ELR (cell line): ENCODE results near the gene EEF1A2.

Experiments used
- DNase-seq: peaks from one replicate; pipeline ENCODE4 v3.0.0-alpha.2; 2015; ENCODE audit warnings: low read depth

Gene EEF1A2

DNA sequence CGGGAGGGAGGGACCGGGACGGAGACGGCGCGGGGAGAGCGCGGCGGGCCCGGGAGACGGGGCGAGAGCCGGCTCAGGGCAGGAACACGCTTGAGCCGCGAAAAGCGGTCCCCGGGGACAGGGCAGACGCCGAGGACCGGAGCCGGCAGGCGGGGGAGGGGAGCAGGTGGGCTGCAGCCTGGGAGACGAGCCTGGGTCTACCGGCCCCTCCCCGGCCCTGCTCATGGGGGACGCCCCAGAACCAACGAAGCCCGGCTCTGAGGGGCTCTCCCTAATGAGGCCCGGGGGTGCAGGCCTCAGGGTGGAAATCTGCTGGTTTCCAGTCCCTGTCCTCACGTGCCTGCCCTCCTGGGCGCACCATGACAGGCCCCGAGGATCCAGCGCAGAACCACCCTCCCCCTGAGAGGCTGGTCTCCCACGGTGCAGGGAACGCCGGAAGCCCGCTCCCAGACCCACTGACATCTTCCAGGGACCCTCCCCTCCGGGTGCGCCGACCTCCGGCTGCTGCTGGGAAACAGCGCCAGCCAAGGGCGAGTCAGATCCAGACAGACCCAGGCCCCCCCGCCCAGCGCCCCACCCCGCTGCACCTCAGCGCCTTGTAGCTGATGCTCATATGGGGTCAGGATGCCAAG lies 571 bp upstream of the EEF1A2 start:
- no peak for DNase-seq

DNA sequence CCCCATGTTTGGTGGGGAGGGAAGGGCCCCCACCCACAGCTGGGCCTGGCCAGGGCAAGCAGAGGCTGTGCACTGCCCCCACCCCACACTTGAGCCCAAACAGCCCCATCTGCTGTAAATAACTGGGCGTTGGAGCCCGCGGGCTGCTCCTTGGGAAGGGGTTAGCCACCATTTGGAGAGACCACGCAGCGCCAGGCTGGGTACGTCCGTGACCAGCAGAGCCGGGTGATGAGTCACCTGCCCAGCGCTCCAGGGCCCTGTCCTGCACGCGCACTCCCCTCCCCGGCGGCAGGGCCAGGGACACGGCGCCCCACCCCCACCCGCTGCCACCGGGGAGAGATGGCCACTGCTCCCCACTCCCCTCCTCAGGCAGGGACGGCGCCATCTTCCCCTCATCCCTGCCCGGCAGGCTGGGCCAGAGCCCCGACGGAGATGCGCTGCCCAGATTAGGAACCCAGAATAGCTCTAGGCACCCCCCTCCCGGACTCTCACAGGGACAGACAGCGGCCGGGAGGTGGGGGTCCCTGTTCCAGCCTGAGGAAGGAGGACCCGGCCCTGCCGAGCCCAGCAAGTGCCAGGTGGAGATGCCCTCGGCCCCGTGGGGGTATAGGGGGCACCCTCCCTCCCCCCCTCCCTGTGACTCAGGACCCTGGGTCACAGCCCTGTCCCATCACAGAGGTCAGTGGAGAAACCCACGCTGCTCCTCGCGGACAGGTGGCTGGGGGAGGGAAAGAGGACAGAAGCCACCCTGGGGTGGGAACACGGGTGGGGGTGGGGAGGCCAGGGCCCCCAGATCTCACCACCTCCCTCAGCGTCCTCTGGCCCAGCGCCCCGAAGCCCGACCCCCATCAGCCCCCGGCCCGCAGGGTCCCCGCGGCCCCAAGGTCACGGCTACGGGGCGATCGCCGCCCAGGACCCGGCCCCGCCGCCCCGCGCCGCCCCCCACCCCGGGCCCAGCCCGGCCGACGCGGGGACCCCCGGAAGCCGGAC lies 642 bp downstream of the EEF1A2 start:
- peak; percentile 71 for DNase-seq

DNA sequence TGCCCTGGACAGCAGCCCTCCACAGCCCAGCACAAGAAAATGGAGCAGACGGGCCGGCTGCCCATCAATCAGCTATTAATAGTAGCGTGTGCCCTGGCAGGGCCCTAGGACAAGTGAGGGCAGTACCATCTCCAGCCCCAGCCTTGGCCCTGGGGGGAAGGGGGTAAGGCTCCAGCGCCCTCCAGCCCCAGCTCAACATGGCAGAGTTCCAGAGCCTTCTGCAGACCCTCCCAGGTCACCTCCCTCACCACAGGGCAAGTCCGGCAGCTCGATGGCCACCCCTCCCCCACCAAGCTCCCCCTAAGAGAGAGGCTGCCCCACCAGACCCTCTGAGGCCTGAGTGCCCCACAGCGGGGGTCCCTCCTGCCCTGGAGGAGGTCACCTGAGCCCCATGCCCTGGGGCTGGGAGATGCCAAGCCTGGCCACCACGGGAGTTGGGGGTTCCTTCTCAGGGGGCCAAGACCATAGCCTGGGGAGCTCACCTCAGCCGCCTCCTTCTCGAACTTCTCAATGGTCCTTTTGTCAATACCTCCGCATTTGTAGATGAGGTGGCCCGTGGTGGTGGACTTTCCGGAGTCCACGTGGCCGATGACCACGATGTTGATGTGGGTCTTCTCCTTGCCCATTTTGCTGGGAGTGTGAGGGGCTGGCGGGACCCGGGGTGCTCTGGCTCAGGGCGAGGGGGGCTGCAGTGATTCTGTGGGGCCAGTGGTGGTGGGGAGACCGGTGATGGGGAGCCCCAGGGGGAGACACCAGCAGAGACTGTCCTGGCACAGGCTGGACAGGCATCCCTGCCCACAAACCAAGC lies 1.5 kb downstream of the EEF1A2 start:
- no peak for DNase-seq

DNA sequence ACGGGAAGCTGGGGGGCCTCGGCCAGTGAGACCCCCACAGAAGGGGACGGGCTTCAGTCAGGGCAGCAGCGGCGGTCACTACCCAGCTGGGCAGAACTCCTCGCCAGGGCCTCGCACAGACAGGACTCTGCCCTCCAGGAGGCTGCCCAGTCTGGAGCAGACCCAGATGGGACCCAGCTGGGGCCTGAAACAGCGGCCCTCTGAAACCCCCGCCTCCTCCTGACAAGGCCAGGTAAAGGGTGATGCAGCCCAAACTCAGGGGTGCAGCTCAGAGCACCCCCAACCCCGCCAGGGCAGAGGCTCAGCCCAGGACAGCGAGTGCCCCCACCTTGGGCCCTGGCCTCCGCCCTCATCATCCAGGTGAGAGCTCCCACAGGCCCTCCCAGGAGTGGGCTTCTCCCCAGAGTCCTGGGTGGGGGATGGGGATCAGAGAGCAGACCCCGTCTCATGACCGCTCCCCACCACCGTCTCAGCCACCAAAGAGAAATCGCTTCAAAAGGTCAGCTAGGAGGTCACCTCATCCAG lies 2.2 kb downstream of the EEF1A2 start:
- no peak for DNase-seq

DNA sequence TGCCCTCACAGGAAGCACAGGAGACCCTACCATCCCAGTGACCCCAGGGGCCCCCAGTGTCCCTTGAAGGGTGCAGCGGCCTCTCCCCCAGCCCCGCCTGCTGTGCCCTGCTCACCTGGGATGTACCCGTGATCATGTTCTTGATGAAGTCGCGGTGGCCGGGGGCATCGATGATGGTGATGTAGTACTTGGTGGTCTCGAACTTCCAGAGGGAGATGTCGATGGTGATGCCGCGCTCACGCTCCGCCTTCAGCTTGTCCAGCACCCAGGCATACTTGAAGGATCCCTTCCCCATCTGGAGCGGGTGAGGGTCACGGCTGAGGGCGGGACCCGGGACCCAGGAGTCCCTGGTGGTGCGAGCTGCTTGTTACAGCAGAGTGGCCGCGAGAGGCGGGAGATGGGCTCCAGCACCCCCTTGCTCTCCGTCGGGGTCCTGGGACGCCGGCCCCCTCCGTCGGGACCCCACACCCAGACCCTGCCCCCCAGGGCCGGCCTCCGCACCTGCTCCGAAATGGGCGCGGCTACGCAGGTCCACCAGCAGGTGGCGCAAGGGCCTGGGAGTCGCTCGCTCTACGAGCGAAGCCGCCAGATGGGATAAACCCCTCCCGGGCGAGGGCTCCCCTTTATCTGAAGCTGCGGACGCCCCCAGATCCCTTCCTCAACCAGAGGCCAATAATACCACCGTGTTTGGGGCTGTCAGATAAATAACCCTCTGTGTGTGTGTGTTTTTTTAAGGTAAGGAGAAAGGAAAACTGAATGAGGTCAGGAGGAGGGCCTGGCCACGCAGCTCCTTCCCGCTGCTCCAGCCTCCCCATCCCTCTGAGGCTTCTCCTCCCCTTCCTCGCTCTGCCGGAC lies 2.9 kb downstream of the EEF1A2 start:
- peak; percentile 72 for DNase-seq

DNA sequence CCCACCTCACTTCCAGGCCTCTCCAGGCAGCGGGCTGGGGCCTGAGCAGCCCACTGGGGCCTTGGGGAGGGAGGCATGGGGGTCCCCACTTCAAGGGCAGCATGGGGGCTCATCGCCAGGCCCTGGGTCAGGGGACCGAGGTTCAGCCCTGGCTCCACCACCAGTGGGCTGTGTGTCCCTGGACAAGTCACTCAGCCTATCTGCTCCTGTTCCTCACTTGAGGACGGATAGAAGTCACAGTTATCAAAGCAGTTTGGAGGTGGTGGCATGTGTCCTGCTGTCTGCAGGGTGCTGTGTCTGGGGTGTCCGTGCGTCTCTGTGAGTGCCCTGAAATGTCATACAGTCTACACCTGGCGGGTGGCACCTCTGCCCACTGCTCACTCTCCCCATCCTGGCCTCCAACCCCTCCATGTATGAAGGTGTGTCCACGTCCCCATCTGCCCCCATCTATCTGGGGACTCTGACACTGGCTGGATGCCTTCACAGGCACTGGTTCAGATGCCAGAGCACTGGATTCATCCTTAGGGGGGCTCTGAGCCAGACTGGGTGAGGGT lies 3.6 kb downstream of the EEF1A2 start:
- no peak for DNase-seq

DNA sequence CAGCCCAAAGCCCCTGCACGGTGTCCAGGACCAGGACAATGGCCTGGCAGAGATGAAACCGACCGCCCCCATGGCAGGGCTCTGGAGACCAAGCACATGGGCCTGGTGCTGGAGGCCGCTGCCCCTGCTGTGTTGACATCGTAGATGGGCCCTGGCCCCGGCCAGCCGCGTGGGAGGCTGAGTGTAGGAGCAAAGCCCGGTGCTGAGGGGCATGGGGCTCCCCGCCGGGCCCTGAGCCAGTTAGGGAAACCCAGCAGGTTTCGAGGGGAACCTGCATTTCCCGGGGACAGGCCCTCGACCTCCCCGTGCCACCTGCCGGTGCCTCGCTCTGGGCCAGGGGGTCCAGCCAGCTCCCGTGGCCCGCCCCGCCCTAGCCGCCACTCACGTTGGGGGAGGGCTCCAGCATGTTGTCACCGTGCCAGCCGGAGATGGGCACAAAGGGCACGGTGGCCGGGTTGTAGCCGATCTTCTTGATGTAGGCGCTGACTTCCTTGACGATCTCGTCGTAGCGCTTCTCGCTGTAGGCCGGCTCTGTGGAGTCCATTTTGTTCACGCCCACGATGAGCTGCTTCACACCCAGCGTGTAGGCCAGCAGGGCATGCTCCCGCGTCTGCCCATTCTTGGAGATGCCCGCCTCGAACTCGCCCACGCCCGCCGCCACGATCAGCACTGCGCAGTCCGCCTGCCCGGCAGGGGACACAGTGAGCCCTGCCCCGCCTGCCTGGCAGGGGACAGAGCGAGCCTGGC lies 4.3 kb downstream of the EEF1A2 start:
- no peak for DNase-seq

DNA sequence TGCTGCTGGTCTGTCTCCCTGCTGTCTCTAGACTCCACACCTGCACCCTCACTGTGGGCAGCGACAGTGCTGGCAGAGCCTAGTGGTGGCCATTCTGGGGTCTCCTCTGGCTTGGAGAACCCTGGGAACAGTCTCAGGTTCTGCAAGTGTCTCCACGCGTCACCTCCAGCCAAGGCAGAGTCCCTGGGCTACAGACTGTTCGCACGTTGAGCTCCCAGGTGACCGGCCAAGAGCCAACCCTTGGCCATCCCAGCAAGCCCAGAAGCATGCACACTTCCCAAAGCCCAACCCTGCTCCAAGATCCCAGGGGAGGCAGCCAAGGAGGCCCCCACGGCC lies 4.8 kb downstream of the EEF1A2 start:
- DNase-seq: no peak

DNA sequence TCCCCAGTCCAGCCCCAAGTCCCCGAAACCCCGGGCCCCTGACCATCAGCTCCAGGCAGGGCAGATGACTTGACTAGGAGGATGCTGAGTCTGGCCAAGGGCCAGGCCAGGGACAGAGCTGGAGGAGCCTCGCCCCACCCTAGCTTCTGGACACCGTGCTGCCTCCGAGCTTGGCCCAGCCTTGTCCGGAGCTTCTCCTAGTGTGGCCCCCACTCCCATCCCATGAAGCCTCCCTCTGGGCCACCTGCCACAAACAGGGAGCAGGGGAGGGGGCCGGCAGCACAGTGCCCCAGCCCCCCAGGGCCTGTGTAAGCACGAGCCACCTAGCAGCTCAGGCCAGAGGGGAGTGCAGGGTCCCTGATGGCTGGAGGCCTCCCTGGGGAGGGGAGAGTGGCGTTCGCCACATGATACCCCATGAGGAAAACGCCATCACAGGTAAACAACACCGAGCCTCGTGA lies 5.3 kb downstream of the EEF1A2 start:
- DNase-seq: no peak

DNA sequence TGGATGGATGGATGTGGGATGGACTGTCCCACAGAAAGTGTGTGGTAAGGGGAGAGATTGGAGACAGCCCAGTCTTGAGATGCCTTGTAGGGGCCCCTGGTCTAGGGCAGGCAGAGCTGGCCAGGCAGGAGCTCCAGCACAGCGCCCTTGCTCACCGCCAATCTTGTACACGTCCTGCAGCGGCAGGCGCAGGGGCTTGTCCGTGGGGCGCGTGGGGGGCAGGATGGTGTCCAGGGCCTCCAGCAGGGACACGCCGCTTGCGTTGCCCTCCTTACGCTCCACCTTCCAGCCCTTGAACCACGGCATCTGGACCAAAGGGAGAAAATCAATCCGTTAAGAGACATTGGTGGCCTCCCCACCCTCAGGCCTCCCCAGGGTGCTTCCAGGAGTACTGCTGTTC lies 5.9 kb downstream of the EEF1A2 start:
- DNase-seq: no peak

DNA sequence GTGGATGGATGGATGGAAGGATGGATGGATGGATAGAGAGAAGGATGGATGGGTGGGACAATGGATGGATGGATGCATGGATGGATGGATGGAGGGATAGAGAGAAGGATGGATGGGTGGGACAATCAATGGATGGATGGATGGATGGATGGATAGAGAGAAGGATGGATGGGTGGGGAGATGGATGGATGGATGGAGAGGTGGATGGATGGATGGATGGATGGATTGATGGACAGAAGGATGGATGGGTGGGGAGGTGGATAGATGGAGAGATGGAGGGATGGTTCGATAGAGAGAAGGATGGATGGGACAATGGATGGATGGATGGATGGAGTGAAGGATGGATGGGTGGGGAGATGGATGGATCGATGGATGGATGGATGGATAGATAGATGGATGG lies 6.4 kb downstream of the EEF1A2 start:
- DNase-seq: no peak

DNA sequence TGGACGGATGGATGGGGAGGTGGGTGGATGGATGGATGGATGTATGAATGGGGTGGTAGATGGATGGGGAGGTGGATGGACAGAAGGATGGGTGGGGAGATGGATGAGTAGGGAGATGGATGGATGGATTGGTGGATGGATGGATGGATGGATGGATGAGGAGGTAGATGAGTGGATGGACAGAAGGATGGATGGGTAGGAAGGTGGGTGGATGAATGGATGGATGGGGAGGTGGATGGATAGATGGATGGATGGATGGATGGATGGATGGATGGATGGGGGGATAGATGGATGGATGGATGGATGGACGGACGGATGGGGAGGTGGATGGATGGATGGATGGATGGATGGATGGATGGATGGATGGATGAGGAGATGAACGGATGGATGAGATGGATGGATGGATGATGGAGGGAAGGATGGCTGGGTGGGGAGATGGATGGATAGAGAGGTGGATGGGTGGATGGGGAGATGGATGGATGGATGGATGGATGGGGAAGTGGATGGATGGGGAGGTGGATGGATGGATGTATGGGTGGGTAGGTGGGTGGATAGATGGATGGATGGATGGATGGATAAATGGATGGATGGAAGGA lies 7.2 kb downstream of the EEF1A2 start:
- no peak for DNase-seq

DNA sequence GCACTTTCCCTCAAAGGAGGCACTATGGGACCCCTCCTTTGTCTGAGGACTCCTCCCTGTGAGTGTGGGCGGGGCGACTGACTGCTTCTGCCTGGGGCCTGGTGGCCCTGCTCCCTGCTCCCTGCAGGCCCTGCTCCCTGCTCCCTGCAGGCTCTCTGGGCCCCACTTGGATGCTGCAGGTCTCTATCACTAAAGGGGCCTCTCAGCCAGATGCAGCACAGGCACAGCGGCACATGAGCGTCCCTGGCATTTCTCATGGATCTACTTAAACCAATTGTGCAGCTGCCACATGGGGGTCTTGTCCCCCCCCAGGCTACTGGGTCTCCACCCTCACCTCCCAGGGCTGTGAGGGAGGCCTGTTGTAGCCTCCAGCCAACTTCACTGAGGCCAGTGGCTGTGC lies 7.8 kb downstream of the EEF1A2 start:
- no peak for DNase-seq

DNA sequence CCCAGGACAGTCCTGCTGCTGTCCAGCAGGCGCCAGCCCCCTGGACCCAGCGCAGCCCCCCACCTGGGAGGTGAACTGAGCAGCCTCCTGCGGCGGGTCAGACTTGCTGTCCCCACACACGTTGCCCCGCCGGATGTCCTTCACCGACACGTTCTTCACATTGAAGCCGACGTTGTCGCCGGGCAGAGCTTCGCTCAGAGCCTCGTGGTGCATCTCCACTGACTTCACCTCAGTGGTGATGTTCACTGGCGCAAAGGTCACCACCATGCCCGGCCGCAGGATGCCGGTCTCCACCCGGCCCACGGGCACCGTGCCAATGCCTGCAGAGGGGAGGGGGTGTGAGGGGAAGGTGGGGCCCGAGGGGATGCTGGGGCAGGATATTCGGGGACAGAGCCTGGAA lies 8.5 kb downstream of the EEF1A2 start:
- no peak for DNase-seq

DNA sequence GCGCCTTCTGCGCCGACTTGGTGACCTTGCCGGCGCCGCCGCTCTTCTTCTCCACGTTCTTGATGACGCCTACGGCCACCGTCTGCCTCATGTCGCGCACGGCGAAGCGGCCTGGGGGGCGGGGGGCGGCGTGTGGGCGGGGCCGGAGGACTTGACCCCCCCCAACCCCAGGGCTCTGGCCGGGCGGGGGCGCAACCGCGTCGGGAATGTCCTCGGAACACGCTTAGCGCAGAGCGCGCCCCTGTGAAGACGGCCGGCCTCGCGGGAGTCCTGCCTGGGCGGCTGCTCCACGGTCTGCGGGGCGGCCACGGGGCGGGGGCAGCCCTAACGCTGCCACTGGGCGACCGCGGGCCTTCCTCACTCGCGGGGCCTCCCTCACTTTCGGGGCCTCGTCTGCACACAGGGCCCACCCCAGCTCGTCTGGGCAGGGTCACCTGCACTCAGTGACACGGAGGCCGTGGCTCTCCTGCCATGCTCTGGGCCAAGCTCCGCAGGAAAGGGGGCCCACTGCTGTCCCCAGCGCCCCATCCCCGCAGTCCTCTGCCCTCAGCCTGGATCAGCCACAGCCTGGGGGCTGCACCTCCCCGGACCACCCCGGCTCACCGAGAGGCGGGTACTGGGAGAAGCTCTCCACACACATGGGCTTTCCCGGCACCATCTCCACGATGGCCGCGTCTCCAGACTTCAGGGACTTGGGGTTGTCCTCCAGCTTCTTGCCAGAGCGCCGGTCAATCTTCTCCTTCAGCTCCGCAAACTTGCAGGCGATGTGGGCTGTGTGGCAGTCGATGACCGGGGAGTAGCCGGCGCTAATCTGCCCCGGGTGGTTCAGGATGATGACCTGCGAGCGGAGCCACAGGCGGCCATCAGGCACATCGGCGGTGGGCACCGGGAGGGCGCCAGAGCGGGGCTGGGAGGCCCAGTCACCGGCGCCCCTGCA lies 10.3 kb downstream of the EEF1A2 start:
- no peak for DNase-seq

DNA sequence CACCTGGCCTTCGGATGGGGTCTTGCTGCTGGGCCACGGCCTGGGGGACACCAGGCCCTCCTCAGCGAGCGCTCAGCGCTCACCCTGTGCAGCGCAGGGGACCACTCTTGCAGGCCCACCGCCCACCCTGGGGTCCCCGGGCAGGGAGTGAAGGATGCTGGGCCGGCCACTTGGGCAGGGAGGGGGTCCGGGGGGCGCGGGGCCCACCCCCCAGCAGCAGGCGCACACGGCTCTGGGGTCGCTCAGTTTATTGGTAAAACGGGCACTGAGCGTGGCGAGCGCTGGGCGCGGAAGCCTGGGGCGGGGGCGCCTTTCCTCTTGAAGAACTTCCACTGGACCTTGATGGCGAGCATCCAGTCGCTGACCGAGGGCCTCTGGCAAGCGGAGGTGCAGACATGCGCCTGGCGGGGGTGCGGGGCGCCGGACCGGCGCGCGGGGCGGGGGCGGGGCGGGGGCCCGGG lies 11.1 kb downstream of the EEF1A2 start:
- DNase-seq: no peak

DNA sequence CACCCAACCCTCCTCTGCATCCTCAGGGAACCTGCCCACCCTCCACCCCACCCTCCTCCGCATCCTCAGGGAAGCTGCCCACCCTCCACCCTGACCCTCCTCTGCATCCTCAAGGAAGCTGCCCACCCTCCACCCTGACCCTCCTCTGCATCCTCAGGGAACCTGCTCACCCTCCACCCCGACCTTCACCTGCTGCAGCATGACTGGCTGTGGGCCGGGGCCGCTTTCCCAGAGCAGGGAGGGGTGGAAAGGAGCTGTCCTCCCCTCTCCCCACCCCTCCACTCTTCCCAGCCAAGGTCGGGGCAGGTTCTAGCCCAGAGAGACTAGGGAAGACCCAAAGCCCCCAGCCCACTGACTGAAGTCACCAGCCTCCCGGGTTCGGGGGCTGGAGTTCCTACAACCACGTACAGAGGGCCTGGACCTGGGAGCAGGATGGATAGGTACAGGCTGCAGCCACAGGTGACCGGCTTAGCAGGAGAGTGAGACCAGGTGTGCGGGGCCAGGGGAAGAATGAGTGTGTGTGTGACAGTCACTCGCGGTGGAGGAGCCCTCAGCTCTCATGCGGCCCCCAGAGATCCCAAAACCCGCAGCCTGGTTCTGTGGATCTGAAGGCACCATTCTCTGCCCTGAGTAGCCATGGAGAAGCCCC lies 11.6 kb downstream of the EEF1A2 start:
- no peak for DNase-seq

DNA sequence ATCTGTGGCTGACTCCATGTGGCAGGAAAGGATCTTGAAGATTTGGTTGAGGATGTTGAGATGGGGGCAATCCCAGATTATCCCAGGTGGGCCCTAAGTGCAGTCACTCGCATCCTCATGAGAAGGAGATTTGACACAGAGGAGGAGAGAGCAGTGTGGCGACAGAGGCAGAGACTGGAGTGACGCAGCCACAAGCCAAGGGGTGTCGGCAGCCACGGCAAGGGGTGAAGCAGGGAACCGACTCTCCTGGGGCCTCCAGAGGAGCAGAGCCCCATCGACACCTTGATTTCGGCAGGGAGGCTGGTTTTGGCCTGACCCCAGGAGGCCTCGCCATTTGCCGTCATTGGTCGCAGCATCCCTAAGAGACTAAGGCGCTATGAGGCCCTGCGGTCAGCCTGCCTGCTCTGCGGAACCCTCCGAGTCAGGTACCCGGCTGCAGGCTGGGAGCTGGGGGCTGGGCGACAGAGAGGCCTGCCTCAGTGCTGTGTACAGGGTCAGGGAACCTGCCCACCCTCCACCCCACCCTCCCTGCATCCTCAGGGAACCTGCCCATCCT lies 12.5 kb downstream of the EEF1A2 start:
- no peak for DNase-seq
